Gastrocnemius medialis (tissue), 4 donors: ENCODE measurements around the gene CD47.

Experiments used
- CTCF ChIP-seq, 5 experiments: fragments of 450-650 bp in 3 of 5; fragments of 200-600 bp in 2 of 5; sonication (generic) in 2 of 5; IDR thresholded peaks in 4 of 5; conservative IDR thresholded peaks in 1 of 5; 1 replicate in 4 of 5; 2 replicates in 1 of 5; pipeline ENCODE4 v1.5.1; 2016 to 2019; ENCODE audit warnings: antibody characterized with exemption in 5 of 5, mild to moderate bottlenecking in 3 of 5, moderate library complexity in 3 of 5
- POLR2A ChIP-seq, 2 donors: fragments of 450-650 bp; IDR thresholded peaks; one replicate each; pipeline ENCODE4 v1.6.1; 2017; ENCODE audit warnings: antibody characterized with exemption in 2 of 2, mild to moderate bottlenecking in 2 of 2, moderate library complexity in 2 of 2

- TF ChIP-seq CTCF (IDR thresholded peaks at IDR 0.05 in 4 of 5, conservative IDR thresholded peaks at IDR 0.05 in 1 of 5): no peak
- TF ChIP-seq POLR2A (IDR thresholded peaks at IDR 0.05): no peak
Observed at GRCh38 chr3:108098003-108098370, 7.2 kb upstream of the CD47 start.
